ENCODE measurements around the gene ANKS1A.

Gene ANKS1A

DNA sequence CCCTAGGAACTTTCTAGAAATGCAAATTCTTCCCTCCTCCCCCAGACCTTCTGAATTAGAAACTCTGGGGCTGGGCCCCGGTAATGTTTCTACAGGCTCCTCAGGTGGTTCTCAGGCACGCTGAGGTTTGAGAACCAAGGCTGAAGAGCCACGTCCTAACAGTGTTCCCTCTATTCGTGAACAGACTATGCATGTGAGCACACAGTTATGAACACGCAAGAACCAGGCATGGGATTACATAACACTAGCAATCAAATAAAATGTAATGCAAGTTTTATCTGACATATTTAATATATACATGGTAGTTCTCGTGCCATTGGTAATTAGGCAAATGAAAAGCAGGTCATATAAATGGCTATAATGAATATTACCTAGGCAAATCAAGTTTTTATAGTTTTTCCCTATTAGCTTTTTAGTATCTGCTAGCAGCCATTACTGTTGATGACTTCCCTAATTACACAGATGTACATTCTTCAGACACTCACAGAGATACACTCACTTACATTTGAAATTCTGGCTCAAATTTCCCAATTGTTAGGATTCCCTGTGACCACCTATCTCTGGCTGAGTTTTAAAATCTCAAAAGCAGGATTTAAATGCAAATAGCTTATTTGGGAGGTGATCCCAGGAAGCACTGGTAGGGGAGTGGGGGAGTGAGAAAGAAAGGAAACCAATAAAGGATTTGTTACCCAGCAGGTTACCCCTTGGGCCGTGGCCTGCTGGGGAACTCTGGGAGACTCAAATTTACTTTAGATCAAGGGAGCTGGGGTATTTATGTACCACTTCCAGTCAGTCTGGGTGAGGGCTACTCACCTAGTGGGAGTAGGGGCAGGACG lies 148.0 kb downstream of the ANKS1A start:
- no peak for TF ChIP-seq GATA3 (IDR thresholded peaks at IDR 0.05; ENCODE audit: low read depth, low read length)
- TF ChIP-seq GATA2 (IDR thresholded peaks at IDR 0.05; ENCODE audit: low read depth, low read length): no peak

DNA sequence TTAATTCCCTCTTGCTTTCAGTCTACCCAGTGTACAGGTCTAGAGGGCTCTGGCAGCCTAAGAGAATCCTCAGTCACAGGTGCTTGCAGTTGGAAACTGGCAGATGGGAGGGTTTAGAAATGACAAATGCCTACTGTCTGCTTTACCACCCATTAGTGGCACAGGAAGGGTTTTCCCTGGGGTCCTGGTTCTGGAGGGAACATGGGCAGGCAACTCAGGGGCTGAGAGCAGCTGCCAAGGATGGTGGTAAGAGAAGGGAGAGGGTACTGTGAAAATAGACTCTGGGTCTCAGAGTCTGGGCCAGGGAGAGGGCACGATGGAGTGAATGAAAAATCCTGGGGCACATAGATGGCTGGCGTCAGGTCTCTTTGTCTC lies 148.6 kb downstream of the ANKS1A start:
- TF ChIP-seq GATA2 (IDR thresholded peaks at IDR 0.05; ENCODE audit: low read depth, low read length): no peak
- no peak for TF ChIP-seq GATA3 (IDR thresholded peaks at IDR 0.05; ENCODE audit: low read depth, low read length)

DNA sequence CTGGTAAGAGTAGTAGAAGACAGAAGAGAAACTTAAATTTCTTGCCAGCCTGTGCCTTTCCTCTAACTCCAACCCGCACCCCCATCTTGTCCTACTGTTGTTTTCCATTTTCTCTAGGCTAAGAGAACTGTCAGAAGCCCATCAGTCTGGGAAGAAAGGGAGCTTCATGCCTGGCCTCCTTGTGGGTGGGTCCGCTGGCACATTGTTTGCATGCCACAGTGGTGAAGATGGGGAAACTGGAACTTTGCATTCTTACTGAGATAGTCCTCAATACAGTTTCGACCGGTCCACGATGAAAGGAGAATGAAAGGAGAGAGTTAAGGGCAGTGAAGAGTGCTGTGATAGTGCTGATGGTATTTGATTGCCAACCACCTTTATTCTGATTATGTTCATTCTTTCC lies 149.0 kb downstream of the ANKS1A start:
- TF ChIP-seq GATA2 (IDR thresholded peaks at IDR 0.05; ENCODE audit: low read depth, low read length) (no peak), GATA3 (IDR thresholded peaks at IDR 0.05; ENCODE audit: low read depth, low read length) (no peak)

DNA sequence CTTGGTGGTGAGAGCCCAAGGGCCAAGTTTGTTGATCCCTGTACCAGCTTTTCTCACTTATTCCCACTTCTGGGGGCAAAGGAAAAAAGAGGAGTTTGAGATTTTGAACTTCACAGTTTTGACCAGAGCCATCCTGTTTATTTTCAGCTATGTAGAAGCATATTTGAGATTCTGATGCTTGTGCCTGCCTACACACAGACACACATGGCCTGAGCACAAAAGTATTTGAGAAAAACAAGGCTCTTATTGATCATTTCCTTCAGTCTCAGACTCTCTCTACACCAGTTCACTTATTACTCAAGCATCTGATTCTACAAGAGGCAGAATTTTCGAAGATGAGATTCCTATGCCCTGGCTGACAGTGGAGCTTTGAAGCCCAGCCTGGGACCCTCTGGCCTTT lies 151.3 kb downstream of the ANKS1A start:
- TF ChIP-seq GATA3 (IDR thresholded peaks at IDR 0.05; ENCODE audit: low read depth, low read length) (no peak), GATA2 (IDR thresholded peaks at IDR 0.05; ENCODE audit: low read depth, low read length) (no peak)

DNA sequence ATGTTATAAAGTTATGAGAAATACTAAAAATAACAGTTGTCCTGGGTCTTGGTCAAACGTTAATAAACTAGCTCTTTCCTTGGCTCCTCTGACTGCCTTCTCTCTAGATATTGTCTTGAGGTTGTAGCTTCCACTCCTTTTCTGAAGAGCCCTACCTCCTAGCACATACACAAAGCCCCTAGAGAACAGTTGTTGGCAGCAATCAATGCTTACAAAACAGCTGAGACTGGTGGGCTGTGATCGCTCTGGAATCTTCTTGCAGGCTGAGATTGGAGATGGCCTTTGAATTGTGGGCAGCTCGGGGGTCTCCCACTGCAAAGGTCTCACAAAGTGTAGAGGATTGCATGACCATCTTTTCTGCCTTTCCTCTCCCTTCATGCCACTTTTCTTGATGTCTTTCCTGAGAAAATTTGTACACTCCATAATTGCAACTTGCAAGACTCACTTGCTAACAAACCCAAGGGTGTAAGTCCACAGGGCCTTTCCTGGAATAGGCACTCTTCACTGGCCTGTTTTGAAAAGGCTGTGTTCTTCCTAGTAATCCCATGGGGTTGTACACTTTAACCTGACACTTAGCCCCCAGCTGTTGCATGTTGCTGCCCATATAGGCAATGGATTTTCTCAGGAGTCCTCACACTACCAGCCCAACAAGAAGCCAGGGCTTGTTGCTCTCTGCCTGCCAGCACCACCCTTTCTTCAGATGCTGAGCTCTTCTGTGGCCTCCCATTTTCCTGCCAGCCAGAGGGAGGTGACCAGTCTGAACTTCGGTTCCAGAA lies 152.2 kb downstream of the ANKS1A start:
- TF ChIP-seq GATA2 (IDR thresholded peaks at IDR 0.05; ENCODE audit: low read depth, low read length) (no peak), GATA3 (IDR thresholded peaks at IDR 0.05; ENCODE audit: low read depth, low read length) (no peak)

DNA sequence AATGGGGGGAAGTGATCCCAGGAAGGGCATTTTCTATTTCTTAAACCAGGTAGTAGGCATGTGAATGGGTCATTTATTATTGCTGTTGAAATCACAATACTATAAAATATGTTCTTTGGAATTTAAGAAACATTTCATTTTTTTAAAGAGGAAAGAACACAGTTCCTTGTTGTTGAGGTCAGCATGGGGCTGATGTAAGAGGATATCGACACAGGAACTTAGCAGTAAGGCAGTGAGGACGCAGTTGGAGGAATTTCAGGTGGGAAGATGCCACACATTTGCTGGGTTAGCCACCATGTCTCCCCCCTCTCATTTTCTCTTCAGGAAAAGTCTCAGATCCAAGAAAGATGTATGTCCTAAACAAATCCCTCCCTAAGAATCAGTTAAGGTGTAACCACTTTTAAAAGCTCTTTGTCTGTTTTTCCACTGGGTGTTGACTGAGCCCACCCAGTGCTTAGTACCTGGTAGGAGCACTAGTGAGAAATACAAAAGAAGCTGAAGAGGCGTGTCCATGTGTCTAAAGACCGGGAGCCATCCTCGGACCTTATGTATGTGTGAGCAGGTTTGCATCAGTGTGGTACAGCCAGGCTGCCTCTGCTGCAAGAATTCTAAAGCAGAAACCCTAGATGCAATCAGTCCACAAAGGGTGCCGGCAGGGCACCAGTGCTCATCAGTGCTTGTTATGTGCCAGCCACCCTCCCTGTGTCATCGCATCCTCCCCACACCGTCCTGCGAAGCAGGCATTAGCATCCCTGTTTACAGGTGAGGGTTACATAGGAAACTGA lies 153.2 kb downstream of the ANKS1A start:
- TF ChIP-seq GATA2 (IDR thresholded peaks at IDR 0.05; ENCODE audit: low read depth, low read length) (no peak), GATA3 (IDR thresholded peaks at IDR 0.05; ENCODE audit: low read depth, low read length) (no peak)

DNA sequence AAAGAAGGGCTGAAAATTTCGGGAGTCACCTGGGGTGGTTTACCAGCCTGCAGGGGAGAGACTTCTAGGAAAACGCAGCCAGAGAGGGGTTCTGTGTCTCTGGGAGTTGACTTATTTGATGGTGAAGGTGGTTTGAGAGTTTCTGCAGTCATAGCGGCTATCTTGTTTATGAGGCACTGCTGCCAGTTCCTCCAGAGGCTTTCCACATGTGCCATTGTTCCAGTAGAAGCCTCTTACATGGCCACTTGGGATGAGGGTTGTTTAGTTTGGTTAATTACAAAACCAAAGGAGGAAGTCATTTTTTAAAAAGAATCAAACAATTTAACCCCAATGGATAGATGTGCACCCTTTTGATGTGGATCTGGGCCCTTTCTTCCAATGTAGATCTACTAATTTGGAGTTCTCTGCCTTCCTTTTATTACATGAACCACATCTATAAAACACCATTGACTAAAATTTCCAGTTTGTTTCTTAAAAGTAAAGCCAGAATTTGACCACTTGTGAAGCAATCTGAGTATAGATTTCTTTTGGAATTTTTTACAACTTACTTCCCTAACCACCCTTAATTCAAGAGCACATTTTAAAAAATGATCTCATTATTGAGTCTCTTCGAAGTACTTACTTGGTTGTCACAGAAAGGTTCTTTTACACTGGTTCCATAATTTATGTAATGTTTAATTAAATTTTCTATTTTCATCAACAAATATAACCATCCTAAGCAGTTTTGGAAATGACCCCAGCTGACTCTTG lies 154.5 kb downstream of the ANKS1A start:
- TF ChIP-seq GATA3 (IDR thresholded peaks at IDR 0.05; ENCODE audit: low read depth, low read length) (no peak), GATA2 (IDR thresholded peaks at IDR 0.05; ENCODE audit: low read depth, low read length) (no peak)

DNA sequence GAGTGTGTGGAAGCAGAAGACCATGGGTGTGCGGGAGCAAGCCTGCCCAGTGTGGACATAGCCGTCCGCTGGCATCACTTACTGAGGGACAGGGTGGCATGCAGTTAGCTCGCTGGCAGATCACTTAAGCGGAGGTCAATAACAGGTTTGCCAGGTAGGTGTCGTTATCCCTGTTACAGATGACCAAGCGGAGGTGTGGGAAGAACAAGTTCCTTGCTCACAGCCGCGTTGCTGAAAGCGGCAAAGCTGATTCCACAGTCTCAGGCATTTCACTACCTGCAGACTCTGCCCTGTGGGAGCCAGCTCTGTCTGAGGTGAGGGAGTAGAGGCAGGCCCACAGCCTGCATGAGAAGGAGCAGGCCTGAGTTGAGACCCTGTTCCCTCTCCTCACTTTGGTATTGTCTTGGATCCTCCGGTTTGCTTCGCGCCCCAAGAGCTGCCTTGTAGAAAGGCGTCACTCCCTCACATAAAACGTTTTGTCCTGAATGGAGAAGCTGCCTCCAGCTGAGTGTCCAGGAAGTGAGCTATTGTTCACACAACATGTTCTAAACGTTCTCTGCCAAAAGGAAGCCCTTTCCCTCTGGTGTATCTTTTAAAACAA lies 155.2 kb downstream of the ANKS1A start:
- TF ChIP-seq GATA2 (IDR thresholded peaks at IDR 0.05; ENCODE audit: low read depth, low read length) (no peak), GATA3 (IDR thresholded peaks at IDR 0.05; ENCODE audit: low read depth, low read length) (no peak)

DNA sequence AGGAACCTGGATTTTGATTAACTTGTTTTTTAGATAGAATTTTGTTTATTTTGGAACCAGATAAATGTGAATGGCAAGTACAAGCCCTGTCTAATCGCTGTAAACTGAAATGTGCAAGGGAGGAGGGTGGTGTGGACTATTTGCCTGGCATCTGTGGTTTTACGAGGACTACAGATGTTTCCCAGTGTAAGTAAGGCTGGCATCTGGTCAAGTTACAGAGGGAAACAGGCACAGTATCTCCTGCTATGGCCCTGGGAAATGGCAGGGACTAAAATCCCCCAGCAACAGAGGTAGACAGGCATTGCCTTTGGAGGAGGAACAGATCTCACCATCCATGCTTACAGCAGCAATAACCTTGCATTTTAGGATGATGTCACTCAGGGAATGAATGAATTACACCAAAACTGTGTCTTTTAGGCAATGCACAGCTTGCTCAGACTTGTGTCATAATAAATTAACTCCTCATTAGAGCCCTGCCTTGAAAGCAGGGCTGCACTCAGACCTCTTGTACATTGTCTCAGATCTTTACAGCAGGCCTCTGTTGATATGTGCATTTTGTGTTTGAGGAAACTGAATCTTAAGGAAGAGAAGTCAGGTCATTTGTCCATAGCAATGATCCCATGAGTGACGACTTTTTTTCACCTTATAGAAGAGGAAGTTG lies 155.8 kb downstream of the ANKS1A start:
- TF ChIP-seq GATA3 (IDR thresholded peaks at IDR 0.05; ENCODE audit: low read depth, low read length) (no peak), GATA2 (IDR thresholded peaks at IDR 0.05; ENCODE audit: low read depth, low read length) (no peak)

DNA sequence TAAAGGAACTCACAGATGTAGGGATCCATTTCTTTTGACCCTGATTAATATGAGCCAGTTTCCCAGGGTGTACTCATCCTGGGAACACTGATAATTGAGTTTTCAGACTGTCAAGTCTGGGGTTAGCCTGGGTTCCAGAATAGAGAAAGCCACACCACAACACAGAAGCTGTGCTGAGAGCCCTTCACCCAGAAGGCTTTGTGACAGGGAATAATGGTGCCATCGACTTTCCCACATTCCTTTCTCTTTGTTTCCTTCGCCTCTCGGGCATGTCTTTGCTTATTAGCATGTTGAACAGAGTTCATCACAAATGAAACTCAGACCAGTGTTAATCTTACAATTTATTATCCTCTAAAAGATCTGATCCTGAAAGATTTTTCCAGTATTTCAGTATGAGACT lies 157.0 kb downstream of the ANKS1A start:
- TF ChIP-seq GATA2 (IDR thresholded peaks at IDR 0.05; ENCODE audit: low read depth, low read length) (no peak), GATA3 (IDR thresholded peaks at IDR 0.05; ENCODE audit: low read depth, low read length) (no peak)

DNA sequence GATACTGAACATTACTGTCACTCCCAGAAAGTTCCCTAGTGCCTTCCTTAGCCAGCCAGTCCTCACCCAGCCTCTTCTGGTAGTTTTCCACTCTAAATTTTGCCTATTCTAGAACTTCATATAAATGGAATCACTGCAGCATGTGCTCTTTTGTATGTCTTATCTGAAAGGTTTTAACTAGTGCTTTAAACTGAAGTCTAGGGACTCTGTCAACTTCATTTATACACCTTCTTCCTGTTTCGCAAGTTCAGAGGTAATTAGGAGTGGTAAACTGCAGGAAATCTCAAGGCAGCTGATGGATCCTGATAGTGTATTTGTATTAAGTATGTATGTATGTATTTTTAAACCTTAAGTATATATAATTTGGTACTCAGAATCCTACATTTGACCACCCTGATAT lies 157.8 kb downstream of the ANKS1A start:
- TF ChIP-seq GATA3 (IDR thresholded peaks at IDR 0.05; ENCODE audit: low read depth, low read length) (no peak), GATA2 (IDR thresholded peaks at IDR 0.05; ENCODE audit: low read depth, low read length) (no peak)

DNA sequence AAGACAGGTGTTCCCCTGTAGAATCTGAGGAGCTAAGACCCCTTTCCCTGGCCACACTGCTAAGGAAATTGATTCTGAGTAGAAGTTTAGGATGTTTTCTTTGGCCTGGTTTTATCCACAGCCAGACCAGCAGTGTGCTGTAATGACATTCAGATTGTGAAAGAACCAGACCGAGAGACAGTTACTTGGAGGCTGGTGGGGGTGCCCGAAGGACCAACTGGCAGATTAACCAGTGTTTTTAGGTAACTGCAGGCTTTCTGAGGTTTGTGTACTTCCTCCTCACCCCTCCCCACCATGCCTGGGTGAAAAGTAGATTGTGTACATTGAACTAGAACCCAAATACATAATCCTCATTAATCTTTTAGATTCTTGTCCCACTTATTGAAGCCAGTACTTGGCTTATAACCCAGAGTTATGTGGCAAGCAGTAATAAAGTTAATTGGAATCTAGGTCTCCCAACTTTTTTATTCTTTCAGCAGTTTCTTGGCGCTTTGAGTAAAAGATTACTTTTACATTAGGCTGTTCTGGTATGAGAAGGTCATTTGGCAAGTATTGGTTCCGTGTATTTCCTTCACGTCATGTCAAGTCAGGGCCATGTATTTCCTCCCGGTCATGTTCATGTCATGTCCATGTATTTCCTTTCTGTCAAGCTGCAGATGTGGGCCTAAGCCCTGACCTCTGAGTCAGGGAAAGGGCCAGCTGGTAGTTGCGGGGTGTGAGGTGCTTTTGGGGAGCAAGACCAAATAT lies 158.4 kb downstream of the ANKS1A start:
- no peak for TF ChIP-seq GATA3 (IDR thresholded peaks at IDR 0.05; ENCODE audit: low read depth, low read length)
- TF ChIP-seq GATA2 (IDR thresholded peaks at IDR 0.05; ENCODE audit: low read depth, low read length): no peak
